CD4-positive, alpha-beta T cell treated with Interleukin-21 for 1 hour (primary cell): ENCODE data around the gene AJAP1.
"Not testable (repeated sequence)": the region's sequence is repeated elsewhere in the genome, so short reads cannot be mapped to it uniquely, and the experiment has no call there.

ENCODE experiments used
- DNase-seq: peaks from one replicate; pipeline ENCODE4 v3.0.0-alpha.2; 2020

The AJAP1 gene, protein sequence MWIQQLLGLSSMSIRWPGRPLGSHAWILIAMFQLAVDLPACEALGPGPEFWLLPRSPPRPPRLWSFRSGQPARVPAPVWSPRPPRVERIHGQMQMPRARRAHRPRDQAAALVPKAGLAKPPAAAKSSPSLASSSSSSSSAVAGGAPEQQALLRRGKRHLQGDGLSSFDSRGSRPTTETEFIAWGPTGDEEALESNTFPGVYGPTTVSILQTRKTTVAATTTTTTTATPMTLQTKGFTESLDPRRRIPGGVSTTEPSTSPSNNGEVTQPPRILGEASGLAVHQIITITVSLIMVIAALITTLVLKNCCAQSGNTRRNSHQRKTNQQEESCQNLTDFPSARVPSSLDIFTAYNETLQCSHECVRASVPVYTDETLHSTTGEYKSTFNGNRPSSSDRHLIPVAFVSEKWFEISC

GRCh38 chr1:4653796-4654725 lies at the start of gene AJAP1:
Gene AJAP1 (plus strand): TSS chr1:4654609. CDS start chr1:4655426, 817 bp downstream.
- DNase-seq = no peak

DNA sequence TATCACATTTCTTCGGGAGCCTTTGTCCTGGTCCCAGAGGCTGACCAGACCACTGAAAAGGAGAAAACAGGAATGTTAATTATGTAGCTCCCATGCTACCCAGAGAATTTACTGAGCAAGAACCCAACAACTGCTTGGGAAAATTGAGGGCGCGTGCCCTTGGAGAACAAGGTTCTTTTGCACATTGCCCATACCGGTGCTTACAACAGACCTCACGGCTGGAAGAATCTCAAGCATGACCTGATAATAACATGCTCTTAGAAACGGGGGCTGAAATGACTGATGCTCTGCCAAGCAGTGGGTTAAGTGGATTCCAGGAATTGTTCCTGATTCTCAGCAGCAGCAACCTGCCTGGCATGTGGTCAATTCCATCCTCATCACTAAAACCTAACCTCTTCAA lies 49.3 kb upstream of the AJAP1 start:
- DNase-seq = no peak

DNA sequence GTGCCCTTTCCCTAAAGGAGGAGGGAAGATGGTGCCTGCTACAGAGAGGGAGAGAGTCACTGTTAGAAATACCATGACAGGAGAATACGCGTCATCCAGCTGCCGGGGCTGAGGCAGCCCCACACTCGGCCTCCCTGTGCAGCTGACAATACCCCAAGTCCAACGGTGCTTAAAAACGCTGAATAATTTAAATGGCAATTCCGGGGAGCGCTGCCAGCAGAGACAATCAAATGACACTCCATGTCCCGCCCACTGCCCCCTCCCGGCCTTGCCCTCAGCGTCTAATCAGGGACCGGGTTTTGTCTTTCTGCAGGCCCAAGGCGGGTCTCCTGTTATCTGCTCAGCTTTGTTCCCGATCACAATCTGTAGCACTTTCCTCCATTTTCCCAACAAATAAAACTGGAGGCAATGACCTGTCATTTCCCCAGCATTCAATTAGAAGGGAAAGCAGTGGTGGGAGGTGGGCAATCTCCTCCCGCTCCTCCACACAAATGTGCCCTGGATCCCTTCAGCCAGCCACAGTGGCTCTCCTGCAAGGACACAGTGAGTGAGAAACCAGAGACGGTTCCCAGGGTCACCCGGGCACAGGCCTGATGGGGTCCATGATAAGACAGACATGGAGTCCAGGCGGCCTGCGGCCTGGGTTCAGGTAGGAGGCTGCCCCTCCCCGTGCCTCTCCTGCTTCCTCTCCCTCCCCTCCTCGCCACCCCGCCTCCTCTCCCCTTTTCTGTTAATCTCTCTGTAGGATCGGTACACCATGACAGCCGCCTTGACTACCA lies 42.7 kb upstream of the AJAP1 start:
- no peak for DNase-seq

- DNase-seq = no peak
Observed at GRCh38 chr1:4612991-4613390, 41.4 kb upstream of the AJAP1 start.

- no peak for DNase-seq
Observed at GRCh38 chr1:4613606-4614370, 40.6 kb upstream of the AJAP1 start.

- no peak for DNase-seq
Observed at GRCh38 chr1:4614371-4615137, 39.9 kb upstream of the AJAP1 start.

GRCh38 chr1:4615138-4615470 lies 39.3 kb upstream of the AJAP1 start:
- no peak for DNase-seq

DNA sequence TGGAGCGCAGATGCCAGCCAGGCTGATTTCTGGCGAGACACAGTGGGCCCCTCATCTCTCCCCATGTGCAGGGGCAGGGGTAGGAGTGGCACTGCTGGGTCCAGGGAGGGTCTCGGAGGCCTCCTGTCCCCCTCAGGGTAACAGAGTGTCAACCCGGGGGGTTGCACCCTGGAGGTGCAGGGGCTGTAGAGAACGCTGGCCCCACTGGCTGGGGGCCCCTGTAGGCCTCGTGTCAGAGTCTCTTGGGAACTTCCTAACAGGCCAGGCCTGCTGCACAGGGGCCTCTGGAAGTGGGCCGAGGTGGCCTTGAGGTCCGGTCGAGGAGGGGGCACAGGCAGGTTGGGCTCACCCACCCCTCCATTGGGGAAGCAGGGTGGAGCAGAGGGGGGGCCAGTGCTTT lies 38.9 kb upstream of the AJAP1 start:
- DNase-seq = no peak

- DNase-seq = no peak
Observed at GRCh38 chr1:4616831-4617465, 37.5 kb upstream of the AJAP1 start.

DNA sequence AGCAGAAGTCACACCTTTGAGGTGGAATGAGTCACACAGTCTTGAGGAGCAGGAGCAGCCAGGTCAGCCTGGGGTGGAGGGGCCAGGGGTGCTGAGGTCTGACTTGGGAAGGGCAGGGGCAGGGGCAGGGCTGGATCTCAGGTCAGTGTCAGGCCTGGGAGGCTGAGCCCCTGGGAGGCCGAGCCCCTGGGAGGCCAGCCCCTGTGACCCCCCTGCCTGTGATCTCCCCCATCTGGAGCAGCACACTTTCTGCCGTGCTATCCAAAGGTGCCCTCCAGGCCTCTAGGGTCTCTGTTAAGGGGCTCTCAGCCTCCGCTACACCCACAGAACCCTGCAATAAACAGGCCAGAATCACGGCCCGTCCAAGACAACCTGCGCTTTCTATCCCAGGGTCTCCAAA lies 36.9 kb upstream of the AJAP1 start:
- DNase-seq = no peak

DNA sequence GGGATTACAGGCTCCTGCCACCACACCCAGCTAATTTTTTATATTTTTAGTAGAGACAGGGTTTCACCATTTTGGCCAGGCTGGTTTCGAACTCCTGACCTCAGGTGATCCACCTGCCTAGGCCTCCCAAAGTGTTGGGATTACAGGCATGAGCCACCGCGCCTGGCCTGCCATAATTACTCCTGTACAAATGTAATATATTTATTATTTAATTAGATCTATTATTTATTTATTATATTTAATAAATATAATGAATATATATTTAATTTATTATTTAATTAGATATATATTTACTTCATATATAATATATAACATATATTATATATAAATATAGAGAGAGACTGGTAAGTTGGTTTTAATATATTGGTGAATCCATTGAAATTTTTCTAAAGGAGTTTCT lies 35.6 kb upstream of the AJAP1 start:
- not testable (repeated sequence) for DNase-seq

GRCh38 chr1:4621646-4622045 lies 32.8 kb upstream of the AJAP1 start:
- no peak for DNase-seq

DNA sequence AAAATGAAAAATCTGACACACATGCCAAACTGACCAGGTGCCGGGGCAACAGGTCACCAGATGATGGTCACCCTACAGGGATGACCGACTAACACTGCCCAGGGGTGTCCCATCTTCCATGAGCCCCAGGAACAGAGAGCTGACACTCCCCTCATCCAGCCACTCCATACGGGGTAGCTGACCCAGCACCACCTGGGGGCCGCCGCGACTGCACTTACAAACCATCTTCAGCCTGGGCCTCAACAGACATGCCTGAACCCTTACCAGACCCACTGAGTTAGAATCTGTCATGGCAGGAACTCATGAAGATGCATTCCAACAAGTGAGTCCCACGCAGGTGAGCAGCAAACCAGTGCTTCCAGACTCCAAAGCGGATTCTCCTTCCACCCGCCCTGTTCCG lies 31.6 kb upstream of the AJAP1 start:
- no peak for DNase-seq

GRCh38 chr1:4624141-4624715 lies 30.2 kb upstream of the AJAP1 start:
- no peak for DNase-seq

DNA sequence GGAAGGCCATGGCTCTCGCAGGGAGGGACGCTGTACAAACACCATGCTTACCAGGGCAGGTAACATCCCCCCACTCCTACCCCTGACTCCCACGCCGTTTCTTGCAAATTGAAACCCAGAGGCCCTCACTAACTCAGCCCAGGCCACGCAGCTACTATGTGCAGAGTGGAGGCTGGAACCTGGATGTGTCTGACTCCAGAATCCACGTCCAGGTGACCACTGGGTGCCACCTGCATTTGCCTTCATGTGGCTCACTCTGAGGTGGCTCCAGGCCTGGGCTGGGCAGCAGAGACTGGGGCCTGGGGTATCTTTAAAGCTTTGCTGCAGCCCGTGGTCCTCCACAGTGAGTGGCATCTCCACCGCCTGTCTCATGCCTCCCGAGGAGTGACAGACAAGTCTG lies 29.6 kb upstream of the AJAP1 start:
- no peak for DNase-seq

DNA sequence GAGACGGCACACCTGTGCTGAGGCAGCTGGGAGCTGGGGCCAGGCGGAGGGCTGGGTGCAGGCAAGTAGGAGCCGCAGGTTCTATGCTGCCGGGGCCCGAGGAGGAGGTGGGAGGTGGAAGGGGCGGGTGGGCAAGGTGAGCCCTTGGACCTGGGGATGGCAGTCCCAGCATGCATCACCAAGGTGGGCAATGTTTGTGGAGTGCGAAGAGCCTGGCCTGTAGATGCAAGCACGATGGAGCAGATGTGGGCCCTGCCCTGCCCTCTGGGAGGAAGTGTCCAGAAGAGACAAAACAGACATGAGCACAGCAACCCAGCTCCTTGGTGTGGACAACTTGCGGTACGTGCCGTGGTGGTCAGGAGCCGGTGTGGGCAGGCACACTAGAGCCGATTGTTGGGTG lies 28.3 kb upstream of the AJAP1 start:
- DNase-seq = no peak

DNA sequence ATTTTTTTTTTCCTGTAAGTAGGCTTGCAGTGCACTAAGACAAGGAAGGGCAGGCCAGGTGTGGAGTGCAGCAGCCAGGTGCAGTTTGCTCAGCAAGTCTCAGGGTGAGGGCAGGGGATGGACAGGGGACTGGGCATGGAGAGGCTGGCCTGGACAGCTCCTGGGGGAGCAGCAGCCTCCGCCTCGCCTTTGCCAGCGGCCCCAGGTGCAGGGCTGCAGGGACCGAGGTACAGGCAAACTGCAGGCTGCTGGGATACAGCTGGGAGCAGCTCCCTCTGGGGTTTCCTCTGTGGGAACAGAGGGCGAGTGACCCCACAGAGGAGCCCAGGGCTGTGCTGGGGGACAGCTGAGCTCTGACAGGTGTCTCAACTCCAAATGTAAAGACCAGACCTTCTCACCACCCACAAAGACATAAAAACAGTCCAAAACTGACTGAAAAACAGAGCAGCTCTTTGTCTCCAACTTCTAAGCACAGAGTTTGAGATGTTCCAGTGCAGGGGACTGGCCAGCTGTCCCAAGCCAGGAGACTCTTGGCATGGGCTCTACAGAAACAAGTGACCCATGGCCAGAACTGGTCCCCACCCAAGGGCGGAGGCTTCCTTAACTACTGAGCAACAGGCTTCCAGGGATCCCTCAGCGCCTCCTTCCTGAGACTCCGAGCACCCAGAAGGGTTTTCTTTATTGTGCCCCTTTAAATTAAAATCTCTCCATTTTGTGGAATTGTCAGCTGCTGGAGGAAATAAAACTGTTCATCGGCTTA lies 27.7 kb upstream of the AJAP1 start:
- no peak for DNase-seq

DNA sequence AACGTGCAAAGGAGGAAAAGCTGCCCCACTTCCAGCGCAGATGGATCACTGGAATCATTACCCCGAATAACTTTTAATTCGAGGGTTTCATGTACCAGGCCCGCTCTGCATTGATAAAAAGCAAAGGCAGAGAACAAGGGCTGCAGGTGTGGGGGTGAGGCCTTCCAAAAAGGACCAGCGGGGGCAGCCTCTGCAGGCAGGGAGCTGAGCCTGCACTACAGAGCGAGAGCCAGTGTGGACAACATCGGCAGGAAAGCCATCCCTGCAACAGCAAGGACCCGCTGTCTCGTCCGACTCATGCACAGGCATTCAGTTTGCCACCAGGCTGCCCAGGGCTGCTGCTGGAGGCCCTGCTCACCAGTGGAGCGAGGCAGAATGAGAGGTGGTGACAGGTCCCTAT lies 27.1 kb upstream of the AJAP1 start:
- no peak for DNase-seq

- no peak for DNase-seq
Observed at GRCh38 chr1:4628992-4629391, 25.4 kb upstream of the AJAP1 start.

DNA sequence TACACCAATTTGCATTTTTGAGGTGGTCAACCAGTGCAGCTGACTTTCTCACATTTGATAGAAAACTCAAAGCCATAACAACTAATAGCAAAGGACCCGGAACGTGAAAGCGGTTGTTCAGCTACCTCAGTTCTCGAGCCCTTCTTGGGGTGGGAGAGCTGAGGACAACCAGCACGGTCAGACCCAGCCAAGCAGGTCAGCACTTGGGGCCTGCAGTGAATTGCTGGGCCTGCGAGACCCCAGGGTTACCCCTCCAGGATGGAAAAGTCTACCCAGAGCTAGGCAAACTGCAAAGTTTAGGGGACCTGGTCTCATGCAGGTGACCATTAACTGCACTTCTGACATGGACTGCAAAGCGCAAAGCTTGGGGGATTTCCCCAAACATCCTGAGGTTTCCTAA lies 23.8 kb upstream of the AJAP1 start:
- no peak for DNase-seq
